GM12892 (cell line): ENCODE data around the gene COL16A1.

ENCODE experiments used
- DNase-seq: peaks from one replicate; pipeline ENCODE4 v3.0.0; 2011; ENCODE audit not compliant: insufficient read length
- FAIRE-seq: peaks from 2 replicates; lab custom pipeline; 2011; peaks lifted over from hg19 to GRCh38; lab: Jason Lieb, UNC
- POLR2A ChIP-seq: IDR thresholded peaks from 2 replicates; pipeline ENCODE4 v1.6.1; 2011; ENCODE audit warnings: low read depth, low read length, control low read depth
- POLR2AphosphoS5 ChIP-seq: IDR thresholded peaks from 2 replicates; pipeline ENCODE4 v1.6.1; 2011; ENCODE audit warnings: low read depth, low read length, control low read depth
- TAF1 ChIP-seq: IDR thresholded peaks from 2 replicates; pipeline ENCODE4 v1.6.1; 2011; ENCODE audit warnings: low read depth, mild to moderate bottlenecking, control low read depth, low read length, borderline replicate concordance

COL16A1 gene

DNA sequence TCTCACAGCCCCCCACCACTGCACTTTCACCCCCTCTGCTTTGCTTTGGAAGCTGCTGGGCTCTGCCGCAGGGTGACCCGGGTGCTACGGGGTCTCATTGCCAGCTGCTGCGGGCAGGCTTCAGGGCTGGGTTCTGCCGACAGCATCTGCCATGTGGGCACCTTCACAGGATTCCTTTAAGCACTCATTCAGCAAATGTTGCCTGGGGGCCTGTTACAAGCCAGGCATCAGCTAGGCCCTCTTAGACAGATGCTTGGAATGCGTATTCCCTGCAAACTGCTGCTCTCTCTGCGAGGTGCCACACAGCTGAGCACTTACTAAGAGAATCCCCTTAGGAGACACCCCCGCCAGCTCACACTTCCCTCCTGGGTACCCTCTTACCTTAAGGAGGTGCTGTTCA lies 29.2 kb downstream of the COL16A1 start:
- TF ChIP-seq POLR2AphosphoS5 (no peak), TAF1 (no peak), POLR2A (no peak)
- FAIRE-seq (no peak), DNase-seq (no peak)

DNA sequence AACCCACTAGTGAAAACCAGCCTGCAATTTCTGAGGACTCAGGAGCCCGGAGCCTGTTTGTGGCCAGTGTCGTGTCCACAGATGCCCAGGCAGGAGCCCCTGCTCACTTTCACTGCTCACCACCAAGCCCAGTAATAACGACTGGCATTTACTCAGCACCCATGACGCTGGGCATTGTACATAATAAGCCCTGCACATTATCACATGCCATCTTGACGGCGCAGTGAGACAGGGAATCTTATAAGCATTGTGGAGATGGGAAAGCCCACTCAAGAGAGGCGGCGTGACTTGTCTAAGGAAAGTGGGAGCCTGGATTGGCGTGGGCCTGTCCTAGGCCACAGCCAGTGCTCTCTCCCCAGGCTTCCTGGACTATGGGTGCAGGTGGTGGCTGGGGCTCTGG lies 30.4 kb downstream of the COL16A1 start:
- no peak for FAIRE-seq
- no peak for DNase-seq
- no peak for TF ChIP-seq POLR2A
- TF ChIP-seq POLR2AphosphoS5: no peak
- no peak for TF ChIP-seq TAF1

DNA sequence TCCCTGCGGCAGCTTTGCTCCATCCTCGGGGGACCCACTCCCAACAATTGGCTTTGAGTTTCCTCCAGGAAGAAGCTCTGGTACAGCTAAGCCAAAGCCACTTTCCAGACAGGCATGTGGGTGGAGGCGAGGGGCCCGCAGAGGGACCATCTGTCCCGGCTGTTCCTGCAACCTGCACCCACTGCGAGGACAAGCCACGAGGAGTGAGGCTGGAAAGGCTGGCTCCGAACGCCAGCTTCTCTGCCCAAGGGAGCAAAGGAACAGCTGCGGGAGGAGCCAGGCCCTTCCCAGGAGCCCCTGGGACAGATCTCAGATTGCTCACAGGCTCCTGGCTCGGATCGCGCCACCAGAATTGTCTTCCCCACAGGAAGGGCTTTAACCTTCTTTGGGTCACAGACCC lies 30.8 kb downstream of the COL16A1 start:
- TF ChIP-seq TAF1: no peak
- TF ChIP-seq POLR2A: no peak
- TF ChIP-seq POLR2AphosphoS5: no peak
- DNase-seq: no peak
- FAIRE-seq: no peak

DNA sequence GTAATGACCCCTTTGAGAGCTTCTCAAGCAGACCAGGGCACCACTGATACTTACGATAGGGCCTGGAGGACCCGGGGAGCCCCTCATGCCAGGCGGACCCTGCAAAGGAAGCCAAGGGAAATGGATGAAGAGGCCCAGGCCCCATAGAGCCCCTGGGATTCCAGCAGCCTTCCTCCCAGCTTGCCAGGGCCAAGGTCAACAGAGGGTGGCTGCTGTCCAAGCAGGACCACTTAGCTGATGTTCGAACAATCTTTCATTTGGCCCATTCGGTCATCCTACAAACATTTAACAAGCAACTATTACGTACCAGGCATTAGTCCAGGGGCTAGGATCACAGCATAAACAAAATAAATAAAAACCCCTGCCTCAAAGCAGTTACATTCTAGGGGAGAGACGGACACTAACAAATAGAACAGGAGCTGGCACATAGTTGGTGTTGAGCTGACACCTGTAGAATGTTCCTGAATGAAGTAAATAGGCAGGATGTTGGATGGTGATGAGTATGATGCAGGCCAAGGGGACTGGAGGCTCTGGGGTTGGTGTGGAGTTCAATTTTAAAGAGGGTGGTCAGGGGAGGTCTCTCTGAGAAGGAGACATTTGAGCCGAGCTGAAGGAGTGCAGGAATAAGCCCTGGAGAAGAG lies 32.1 kb downstream of the COL16A1 start:
- DNase-seq (no peak), FAIRE-seq (no peak)
- TF ChIP-seq TAF1 (no peak), POLR2AphosphoS5 (no peak), POLR2A (no peak)

DNA sequence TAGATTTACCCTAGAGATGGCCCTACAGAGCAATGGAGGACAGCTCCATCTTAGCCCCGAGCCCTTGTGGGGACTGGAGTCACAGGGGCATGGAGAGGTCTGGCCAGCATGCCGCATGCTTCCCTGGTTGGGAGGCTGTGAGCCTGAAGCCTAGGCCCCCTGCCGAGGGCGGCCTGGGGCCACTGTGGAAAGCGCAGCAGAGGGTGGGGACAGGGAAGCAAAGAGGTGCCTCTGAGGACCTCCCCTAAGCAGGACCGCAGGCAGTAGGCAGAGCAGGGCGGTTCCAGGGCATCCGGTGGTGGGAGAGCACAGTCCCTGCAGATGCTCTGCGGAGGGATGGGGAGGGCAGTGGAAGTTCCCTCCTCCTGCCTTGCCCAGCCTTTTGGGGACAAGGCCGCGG lies 32.7 kb downstream of the COL16A1 start:
- DNase-seq (no peak), FAIRE-seq (no peak)
- no peak for TF ChIP-seq POLR2A
- no peak for TF ChIP-seq POLR2AphosphoS5
- no peak for TF ChIP-seq TAF1

DNA sequence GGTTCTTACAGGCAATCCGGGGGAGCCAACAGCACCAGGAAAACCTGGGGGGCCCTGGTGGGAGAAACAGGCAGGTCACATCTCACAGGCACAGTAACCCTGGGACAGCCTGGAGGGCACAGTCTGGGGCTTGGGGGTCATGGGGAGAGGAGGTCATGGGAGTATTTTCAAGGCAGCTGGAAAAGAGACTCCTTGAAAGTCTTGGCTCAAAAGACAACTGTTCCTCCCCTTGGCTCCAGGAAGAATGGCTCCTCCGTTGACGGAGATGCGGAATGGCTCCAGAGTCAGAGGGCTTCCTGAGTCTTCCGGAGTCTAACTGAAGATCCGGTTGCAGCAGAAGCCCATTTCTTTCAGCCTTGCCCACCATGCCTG lies 33.2 kb downstream of the COL16A1 start:
- TF ChIP-seq TAF1 (no peak), POLR2A (no peak), POLR2AphosphoS5 (no peak)
- FAIRE-seq: no peak
- DNase-seq: no peak

DNA sequence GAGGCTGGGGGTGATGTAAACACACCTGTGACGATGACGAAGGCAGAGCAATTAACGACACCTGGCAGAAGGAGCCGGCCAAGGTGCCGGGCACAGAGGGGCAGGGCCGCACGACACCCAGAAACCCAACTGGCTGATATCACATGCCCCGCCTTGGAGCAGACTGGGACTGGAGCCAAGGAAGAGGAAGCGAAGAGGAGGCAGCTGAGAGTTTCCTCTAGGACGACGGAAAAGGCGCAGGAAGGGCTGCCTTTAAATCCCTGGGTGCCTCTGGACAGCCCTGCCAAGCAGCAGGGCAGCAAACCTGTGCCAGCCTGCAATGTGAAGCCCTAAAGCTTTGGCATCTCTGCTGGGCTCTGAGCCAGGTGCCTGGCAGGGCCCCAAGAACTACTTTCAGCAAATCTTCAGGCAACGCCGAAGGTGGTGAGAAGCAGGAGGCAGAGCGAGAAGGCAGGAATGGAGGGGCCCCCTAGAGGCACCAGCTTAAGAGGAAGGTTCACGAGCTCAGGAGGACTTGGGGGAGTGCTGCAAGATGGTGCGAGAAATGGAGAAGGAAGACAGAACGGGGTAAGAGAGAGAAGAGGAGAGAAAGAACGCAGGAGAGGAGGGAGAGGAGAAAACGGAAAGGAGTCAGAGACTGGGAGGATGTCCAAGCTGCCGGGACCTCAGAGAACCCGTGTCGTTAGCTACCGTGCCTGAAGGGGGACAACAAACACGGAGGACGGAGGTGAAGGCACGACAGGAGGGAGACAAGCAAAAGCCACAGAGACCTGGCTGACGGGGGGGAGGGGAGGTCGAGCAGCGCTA lies 33.8 kb downstream of the COL16A1 start:
- DNase-seq: no peak
- no peak for FAIRE-seq
- TF ChIP-seq TAF1 (no peak), POLR2AphosphoS5 (no peak), POLR2A (no peak)

DNA sequence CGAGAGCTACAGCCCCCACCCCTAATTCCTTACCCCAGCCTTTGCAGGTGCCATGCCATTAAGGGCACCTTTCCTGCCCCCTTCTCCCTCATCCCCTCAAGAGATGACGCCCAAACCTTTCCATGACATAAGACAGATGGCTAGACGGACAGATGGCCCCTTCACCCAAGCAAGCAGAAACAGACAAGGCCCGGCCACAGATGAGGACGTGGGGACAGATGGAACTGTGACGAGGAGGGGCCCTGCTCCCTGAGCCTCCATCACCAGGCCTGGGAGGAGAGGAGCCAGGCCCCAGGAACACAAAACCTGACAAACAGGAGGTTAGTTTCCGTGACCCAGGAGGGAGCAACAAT lies 34.4 kb downstream of the COL16A1 start:
- TF ChIP-seq POLR2A (no peak), POLR2AphosphoS5 (no peak), TAF1 (no peak)
- DNase-seq: no peak
- no peak for FAIRE-seq

DNA sequence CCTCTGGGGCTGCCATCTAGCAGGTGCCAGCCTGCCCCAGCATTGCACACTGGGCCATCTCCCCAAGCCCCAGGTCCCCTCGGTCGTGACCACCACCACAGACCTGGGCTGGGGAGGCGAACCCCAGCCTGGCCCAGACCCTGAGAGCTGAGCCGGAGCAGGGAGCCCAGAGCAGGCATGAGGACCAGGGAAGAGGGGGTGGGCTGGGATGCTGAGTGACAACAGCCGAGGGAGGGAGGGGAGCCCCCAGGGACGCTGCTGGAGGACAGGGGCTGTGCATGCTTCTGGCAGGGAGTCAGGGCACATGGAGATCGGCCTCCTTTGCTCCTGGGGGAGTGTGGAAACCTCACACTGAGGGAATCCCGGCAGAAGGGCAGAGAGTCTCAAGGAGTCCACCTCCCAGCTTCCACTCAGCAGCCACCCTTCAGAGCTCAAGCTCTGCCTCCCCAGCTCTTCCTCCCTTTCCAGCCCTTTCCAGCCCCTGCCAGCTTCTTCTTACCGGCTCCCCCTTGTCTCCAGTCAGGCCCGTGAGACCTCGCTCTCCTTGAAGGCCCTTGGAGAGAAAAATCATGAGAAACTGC lies 35.4 kb downstream of the COL16A1 start:
- no peak for DNase-seq
- no peak for TF ChIP-seq POLR2AphosphoS5
- TF ChIP-seq POLR2A: no peak
- no peak for FAIRE-seq

DNA sequence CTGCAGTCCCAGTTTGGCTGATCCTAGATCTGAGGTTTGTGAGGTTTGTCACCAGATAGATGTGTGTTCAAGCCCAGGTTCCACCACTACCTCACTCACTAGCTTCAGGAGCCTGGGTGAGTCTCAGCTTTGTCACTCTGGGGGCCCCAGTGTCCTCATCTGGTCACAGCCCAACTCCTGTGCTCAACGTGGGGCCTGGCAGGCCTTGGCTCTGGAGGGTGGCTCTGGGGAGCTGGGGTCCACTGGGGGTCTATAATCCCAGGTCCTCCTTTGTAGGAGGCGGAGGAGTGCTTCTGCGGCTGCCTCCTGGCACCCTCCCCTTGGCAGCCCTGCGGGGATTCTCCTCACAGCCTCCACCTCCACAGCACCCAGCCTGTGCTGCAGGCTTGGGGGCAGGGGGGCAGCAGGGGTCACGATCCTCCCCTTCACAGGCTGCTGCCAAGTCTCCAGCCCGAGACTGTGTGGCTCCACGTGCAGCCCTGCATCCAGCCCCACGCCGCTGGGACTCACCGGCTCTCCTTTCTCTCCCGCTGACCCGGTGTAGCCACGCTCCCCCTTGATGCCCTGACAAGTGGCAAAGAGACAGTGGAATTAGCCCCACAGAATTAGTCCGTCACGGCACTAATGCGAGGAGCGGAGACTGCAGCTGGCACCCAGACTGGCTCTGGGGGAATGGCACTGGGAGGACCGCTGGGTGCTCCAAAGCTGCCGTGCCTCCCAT lies 36.6 kb downstream of the COL16A1 start:
- no peak for FAIRE-seq
- TF ChIP-seq POLR2AphosphoS5 (no peak), TAF1 (no peak), POLR2A (no peak)
- no peak for DNase-seq

DNA sequence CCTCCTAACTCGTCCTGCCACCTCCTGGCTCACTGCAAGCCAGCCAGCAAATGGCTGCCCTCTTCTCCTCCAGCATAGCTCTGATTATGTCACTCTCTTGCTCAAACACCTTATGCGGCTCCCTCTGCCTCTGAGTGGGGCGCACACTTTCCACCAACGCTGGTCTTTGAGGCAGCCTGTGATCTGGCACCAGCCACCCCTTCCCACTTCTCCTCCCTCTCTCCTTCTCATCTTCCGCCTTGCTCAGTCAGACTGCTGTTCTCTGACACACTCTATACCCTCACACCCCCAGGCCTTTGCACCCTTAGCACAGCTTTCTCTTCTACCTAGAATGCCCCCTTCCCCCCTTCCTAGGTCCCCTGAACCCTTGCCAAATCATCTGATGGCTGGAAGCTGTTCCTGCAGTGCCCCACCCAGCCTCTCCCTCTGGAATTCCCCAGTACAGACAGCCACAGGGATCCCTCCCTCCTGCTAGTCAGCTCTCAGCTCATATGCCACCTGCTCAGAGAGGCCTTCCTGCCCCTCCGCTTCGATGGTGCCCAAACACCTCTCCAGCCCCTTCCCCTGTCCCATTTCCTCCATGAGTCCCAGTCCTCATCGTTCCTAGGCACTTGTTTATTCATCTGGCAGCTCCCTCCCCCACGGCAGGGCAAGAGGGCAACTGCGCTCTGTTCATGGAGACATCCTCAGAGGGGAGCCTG lies 37.4 kb downstream of the COL16A1 start:
- TF ChIP-seq POLR2A (no peak), POLR2AphosphoS5 (no peak), TAF1 (no peak)
- no peak for DNase-seq
- no peak for FAIRE-seq
